HCEC 1CT (cell line): Measurements from ENCODE around the gene ATG13.
"Not testable (repeated sequence)": the region's sequence is repeated elsewhere in the genome, so short reads cannot be mapped to it uniquely, and the experiment has no call there.

ENCODE experiments used
- DNase-seq: peaks from one replicate; pipeline ENCODE4 v3.0.0-alpha.2; 2017

Gene ATG13

GRCh38 chr11:46617134-46617971 lies at the start of gene ATG13, which contains the start of gene HARBI1:
Gene ATG13 (plus strand): TSS chr11:46617553. CDS start chr11:46644292, 26,739 bp downstream.
Gene HARBI1 (minus strand): TSS chr11:46617227. CDS start chr11:46616237, 990 bp downstream.
- DNase-seq: peak; percentile 84

DNA sequence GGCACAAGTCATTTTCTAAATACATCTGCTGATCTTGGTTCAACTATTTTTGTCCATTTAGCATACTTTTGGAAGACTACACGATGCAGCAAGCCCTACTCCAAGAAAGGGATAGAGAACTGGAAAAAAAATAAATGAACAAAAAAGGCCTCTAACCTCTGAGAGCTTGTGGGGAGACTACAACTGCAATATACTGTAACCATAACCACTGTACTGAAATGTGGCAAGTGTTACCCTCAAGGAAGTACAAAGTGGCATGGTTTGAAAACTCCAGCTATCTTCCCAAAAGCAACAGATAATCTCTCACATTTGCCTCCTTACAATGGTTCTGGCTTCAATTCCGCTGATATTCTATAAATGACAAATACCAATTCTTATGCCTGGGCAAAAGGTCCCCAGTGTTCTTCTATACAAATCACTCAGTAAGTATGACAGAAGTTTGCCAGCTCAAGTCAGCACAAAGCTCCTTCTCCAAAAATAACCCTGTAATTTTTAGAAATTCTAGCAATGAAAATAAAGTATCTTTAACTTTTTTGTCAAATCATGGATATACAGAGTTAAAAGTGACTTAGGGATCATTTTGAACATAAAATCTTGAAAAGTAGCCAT lies 46.5 kb upstream of the ATG13 start:
- no peak for DNase-seq

DNA sequence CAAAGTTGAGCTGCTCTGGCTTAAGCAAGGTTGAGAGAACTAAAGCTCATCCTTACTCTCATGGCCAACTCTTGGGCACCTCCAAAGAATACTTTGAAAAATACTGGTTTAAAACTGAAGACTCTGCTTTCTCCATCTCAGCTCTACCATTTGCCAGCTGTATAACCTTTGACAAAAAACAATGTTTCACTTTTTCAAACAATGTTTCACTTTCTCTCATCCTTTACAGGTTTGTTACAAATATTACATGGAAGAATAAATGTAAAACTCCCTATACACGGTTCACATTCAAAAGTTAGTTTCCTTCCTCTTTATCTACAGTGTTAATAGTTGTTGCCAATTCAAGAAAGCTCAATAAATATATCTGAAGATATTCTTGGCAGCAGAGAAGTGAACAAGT lies 42.7 kb upstream of the ATG13 start:
- DNase-seq: no peak

GRCh38 chr11:46577058-46577457 lies 40.3 kb upstream of the ATG13 start:
- DNase-seq: no peak

GRCh38 chr11:46582588-46582987 lies 34.8 kb upstream of the ATG13 start:
- DNase-seq: no peak

GRCh38 chr11:46583513-46583912 lies 33.8 kb upstream of the ATG13 start:
- DNase-seq: not testable (repeated sequence)

DNA sequence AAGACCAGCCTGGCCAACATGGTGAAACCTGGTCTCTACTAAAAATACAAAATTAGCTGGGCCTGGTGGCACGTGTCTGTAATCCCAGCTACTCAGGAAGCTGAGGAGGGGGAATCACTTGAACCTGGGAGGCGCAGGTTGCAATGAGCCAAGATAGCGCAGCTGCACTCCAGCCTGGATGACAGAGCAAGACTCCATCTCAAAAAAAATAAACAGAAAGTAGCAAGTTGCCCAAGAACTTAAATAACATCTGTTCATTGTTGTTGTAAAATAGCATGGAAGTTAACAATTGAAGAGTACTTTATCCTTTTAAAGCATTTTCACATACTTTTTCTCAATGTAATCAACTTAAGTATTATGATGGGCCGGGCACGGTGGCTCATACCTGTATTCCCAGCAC lies 29.2 kb upstream of the ATG13 start:
- no peak for DNase-seq

DNA sequence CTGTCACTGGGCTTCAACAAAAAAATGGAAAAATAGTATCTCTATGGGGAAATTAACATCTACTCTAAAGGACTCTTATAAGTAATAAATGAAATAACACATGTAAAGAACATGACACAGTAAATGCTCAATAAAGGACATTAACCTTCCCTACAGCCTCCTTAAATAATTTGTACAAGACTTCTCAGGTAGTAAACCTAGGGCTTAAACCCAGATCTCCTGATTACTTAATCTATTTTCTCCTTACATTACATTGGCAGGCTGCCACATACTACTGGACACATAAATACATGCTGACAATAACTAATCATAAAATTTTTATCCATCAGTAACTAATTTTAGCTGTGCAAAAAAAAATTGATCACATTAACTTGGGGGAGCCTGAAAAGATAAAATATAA lies 28.4 kb upstream of the ATG13 start:
- DNase-seq: no peak

GRCh38 chr11:46590740-46591605 lies 26.4 kb upstream of the ATG13 start:
- DNase-seq: no peak

- DNase-seq: peak; percentile 90
Measured at GRCh38 chr11:46593550-46594373, 23.6 kb upstream of the ATG13 start, which contains the start of gene AMBRA1. Gene AMBRA1 (minus strand): TSS chr11:46594023. CDS start chr11:46548380, 45,643 bp downstream.

- no peak for DNase-seq
Measured at GRCh38 chr11:46594374-46594700, 23.0 kb upstream of the ATG13 start.

- no peak for DNase-seq
Measured at GRCh38 chr11:46594785-46595184, 22.6 kb upstream of the ATG13 start.

DNA sequence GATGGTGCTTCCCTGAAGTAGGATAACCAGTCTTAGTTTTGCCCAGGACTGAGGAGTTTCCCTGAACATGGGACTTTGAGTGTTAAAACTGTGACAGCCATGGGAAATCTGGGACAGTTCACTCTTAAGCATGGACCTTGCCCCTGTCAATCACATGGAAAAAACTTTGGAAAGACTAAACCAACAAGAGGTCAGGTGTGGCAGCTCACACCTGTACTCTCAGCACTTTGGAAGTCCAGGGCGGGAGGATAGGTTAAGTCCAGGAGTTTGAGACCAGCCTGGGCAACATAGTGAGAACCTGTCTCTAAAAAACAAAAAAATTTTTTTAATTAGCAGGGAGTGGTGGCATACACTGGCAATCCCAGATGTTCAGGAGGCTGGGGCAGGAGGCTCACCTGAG lies 20.2 kb upstream of the ATG13 start:
- no peak for DNase-seq

GRCh38 chr11:46597609-46598219 lies 19.6 kb upstream of the ATG13 start:
- peak; percentile 41 for DNase-seq

GRCh38 chr11:46599340-46600193 lies 17.8 kb upstream of the ATG13 start:
- no peak for DNase-seq

- no peak for DNase-seq
Measured at GRCh38 chr11:46600194-46600960, 17.0 kb upstream of the ATG13 start.

GRCh38 chr11:46601129-46601528 lies 16.2 kb upstream of the ATG13 start:
- no peak for DNase-seq

GRCh38 chr11:46603704-46604308 lies 13.5 kb upstream of the ATG13 start:
- DNase-seq: no peak

GRCh38 chr11:46604796-46605195 lies 12.6 kb upstream of the ATG13 start:
- DNase-seq: no peak

DNA sequence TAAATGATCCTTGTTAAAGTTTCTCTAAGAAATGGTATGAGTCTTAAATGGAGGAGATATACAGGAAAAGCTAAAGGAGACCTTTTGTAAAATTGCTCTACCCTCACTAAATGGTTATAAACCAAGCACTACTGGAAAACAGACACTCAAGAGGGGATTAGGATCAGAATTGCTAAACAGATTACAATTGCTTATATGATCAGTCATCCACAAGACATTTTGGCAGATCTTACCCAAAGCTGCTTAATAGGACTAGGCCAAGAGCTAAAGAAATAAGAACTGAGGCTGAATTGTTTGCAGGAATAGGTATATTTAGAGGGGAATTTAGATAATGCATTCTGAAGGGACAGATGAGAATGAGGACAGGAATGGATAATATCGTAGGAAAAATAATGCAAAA lies 9.8 kb upstream of the ATG13 start:
- no peak for DNase-seq
